ENCODE data around the gene LBX2.

- TF ChIP-seq POLR2A (IDR thresholded peaks at IDR 0.05; ENCODE audit: low read depth, low read length): no peak
- no peak for TF ChIP-seq CTCF (conservative IDR thresholded peaks at IDR 0.05; ENCODE audit: low read depth, low read length)
Measured at GRCh38 chr2:74548285-74548899, 49.0 kb upstream of the LBX2 start.
